ENCODE measurements around the gene BCO1.

The BCO1 gene

GRCh38 chr16:81335669-81336068 lies 97.2 kb downstream of the BCO1 start:
- H3K4me3 ChIP-seq (ENCODE audit: severe bottlenecking): no peak overlapping the region
- no peaks in the 10 kb centered on the region for H3K27me3 ChIP-seq (ENCODE audit: insufficient read depth, poor library complexity, severe bottlenecking)
- H3K9me3 ChIP-seq (ENCODE audit: severe bottlenecking): no peaks in the 10 kb centered on the region
- DNase-seq (ENCODE audit: low spot score) (no peak), ATAC-seq (ENCODE audit: low read depth) (no peak)
- 0 out of 2 replicates have a peak, but pooled peaks cover 3% of the 10 kb centered on the region for H3K36me3 ChIP-seq (ENCODE audit: low read depth)
- no peaks in the 10 kb centered on the region for H3K4me1 ChIP-seq (ENCODE audit: insufficient read depth, poor library complexity, severe bottlenecking)
- H3K27ac ChIP-seq (ENCODE audit: poor library complexity, severe bottlenecking): no peak overlapping the region
- TF ChIP-seq, protein P1, sequence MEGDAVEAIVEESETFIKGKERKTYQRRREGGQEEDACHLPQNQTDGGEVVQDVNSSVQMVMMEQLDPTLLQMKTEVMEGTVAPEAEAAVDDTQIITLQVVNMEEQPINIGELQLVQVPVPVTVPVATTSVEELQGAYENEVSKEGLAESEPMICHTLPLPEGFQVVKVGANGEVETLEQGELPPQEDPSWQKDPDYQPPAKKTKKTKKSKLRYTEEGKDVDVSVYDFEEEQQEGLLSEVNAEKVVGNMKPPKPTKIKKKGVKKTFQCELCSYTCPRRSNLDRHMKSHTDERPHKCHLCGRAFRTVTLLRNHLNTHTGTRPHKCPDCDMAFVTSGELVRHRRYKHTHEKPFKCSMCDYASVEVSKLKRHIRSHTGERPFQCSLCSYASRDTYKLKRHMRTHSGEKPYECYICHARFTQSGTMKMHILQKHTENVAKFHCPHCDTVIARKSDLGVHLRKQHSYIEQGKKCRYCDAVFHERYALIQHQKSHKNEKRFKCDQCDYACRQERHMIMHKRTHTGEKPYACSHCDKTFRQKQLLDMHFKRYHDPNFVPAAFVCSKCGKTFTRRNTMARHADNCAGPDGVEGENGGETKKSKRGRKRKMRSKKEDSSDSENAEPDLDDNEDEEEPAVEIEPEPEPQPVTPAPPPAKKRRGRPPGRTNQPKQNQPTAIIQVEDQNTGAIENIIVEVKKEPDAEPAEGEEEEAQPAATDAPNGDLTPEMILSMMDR (IDR thresholded peaks at IDR 0.05; ENCODE audit: poor library complexity, severe bottlenecking): no peak

- ATAC-seq (ENCODE audit: low read depth): no peak
- Histone ChIP-seq H3K4me1 (ENCODE audit: insufficient read depth, poor library complexity, severe bottlenecking) (no peaks in the 10 kb centered on the region), H3K36me3 (ENCODE audit: low read depth) (0 out of 2 replicates have a peak, but pooled peaks cover 3% of the 10 kb centered on the region), H3K9me3 (ENCODE audit: severe bottlenecking) (no peaks in the 10 kb centered on the region), H3K27me3 (ENCODE audit: insufficient read depth, poor library complexity, severe bottlenecking) (no peaks in the 10 kb centered on the region), H3K27ac (ENCODE audit: poor library complexity, severe bottlenecking) (no peak overlapping the region), H3K4me3 (ENCODE audit: severe bottlenecking) (no peak overlapping the region)
- TF ChIP-seq, protein P1 (IDR thresholded peaks at IDR 0.05; ENCODE audit: poor library complexity, severe bottlenecking): no peak
- no peak for DNase-seq (ENCODE audit: low spot score)
These were observed 98.6 kb downstream of the BCO1 start for GRCh38 chr16:81337097-81337496.

All from RWPE2 (cell line).